GM13977 (cell line): ENCODE results near the gene MLF2.
"Not testable (repeated sequence)": the region's sequence is repeated elsewhere in the genome, so short reads cannot be mapped to it uniquely, and the experiment has no call there.

Source experiments
- DNase-seq: peaks from one replicate; pipeline ENCODE4 v3.0.0; 2012; ENCODE audit warnings: low spot score
- CTCF ChIP-seq: IDR thresholded peaks from 2 replicates; pipeline ENCODE4 v1.5.1; 2012; ENCODE audit warnings: mild to moderate bottlenecking, control low read depth; ENCODE audit not compliant: insufficient read depth; ENCODE audit errors: extremely low read depth, missing control alignments
- in situ Hi-C: fragments of 300-500 bp; cut with MboI; formaldehyde crosslinking; loops from one replicate; pipeline ENCODE4 v1.12.0; 2022; ENCODE audit warnings: low sequenced_read_pairs, low pct_unique_long_range_greater_than_20kb, mixed read lengths, inconsistent platforms; ENCODE audit not compliant: unreplicated experiment

Gene MLF2

GRCh38 chr12:6722863-6723262, 30.1 kb downstream of the MLF2 start:
- no peak for DNase-seq
- no peak for TF ChIP-seq CTCF
- in situ Hi-C loops, result no loop called here

DNA sequence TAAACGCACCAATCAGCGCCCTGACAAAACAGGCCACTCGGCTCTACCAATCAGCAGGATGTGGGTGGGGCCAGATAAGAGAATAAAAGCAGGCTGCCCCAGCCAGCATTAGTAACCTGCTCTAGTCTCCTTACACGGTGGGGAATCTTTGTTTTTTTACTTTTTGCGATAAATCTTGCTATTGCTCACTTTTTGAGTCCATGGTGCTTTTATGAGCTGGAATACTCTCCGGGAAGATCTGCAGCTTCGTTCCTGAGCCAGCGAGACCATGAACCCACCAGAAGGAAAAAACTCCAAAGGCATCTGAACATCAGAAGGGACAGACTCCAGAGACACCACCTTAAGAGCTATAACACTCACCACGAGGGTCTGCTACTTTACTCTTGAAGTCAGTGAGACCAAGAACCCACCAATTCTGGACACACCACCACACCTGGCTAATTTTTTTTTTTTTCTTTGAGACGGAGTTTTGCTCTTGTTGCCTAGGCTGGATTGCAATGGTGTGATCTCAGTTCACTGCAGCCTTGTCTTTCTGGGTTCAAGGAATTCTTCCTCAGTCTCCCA, 36.0 kb downstream of the MLF2 start:
- no peak for TF ChIP-seq CTCF
- no peak for DNase-seq
- in situ Hi-C loops, result no loop called here

DNA sequence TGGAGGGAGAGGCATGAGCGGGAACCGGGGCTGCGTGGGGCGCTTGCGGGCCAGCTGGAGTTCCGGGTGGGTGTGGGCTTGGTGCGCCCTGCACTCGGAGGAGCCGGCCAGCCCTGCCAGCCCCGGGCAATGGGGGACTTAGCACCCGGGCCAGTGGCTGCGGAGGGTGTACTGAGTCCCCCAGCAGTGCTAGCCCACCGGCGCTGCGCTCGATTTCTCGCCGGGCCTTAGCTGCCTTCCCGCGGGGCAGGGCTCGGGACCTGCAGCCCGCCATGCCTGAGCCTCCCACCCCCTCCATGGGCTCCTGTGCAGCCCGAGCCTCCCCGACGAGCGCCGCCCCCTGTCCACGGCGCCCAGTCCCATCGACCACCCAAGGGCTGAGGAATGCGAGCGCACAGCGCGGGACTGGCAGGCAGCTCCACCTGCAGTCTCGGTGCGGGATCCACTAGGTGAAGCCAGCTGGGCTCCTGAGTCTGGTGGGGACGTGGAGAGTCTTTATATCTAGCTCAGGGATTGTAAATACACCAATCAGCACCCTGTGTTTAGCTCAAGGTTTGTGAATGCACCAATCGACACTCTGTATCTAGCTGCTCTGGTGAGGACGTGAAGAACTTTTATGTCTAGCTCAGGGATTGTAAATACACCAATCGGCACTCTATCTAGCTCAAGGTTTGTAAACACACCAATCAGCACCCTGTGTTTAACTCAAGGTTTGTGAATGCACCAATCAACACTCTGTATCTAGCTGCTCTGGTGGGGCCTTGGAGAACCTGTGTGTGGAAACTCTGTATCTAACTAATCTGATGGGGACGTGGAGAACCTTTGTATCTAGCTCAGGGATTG, 36.7 kb downstream of the MLF2 start:
- DNase-seq, in situ Hi-C loops: not testable (repeated sequence)

DNA sequence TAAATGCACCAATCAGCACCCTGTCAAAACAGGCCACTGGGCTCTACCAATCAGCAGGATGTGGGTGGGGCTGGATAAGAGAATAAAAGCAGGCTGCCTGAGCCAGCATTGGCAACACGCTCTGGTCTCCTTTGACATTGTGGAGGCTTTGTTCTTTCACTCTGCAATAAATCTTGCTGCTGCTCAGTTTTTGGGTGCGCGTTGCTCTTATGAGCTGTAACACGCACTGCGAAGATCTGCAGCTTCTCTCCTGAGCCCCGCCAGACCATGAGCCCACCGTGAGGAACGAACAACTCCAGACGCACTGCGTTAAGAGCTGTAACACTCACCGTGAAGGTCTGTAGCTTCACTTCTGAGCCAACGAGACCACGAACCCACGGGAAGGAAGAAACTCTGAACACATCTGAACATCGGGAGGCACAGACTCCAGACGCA, 44.0 kb downstream of the MLF2 start:
- DNase-seq, result no peak
- TF ChIP-seq CTCF, result no peak
- in situ Hi-C loops, result no loop called here

GRCh38 chr12:6708351-6708750, 44.6 kb downstream of the MLF2 start:
- DNase-seq, in situ Hi-C loops: not testable (repeated sequence)

- in situ Hi-C loops, result no loop called here
- no peak for DNase-seq
- no peak for TF ChIP-seq CTCF
Observed at GRCh38 chr12:6703631-6704030, 49.3 kb downstream of the MLF2 start.

GRCh38 chr12:6701078-6701768, 51.7 kb downstream of the MLF2 start:
- TF ChIP-seq CTCF, result no peak
- in situ Hi-C loops, result no loop called here
- no peak for DNase-seq
